B cell (primary cell): Measurements from ENCODE around the gene PNMA8C. TPM values are rescaled to one million over a fixed set of nuclear protein-coding genes. Genes with fewer than 3 reads are reported as not detected.
"Not testable (repeated sequence)": the region's sequence is repeated elsewhere in the genome, so short reads cannot be mapped to it uniquely, and the experiment has no call there.

ENCODE experiments used
- ATAC-seq: fragments of 200-7000 bp; cut with Tn5 transposase; one replicate; pipeline ENCODE4 v1.10.0; 2021; ENCODE audit warnings: low read depth, mild to moderate bottlenecking, moderate number of reproducible peaks, moderate library complexity
- CTCF ChIA-PET: fragments of 350-600 bp; sonication (Branson Sonifier 250); formaldehyde crosslinking; loops from one replicate; lab custom pipeline; 2021; ENCODE audit warnings: antibody characterized with exemption, inconsistent platforms; lab: Charles Lee
- POLR2A ChIA-PET: fragments of 350-600 bp; sonication (Branson Sonifier 250); formaldehyde crosslinking; loops from one replicate; lab custom pipeline; 2021; ENCODE audit warnings: antibody characterized with exemption; lab: Charles Lee
- DNase-seq: peaks from one replicate; pipeline ENCODE4 v3.0.0; 2013
- H2AFZ ChIP-seq: 2 replicates; pipeline ENCODE4 v1.6.1; 2012; ENCODE audit warnings: mild to moderate bottlenecking, low read depth, low read length; ENCODE audit not compliant: insufficient read depth, poor library complexity, severe bottlenecking
- H3K27ac ChIP-seq, 2 donors: 1 replicate in 1 of 2; 2 replicates in 1 of 2; pipeline ENCODE4 v1.5.1; 2012 to 2013; ENCODE audit warnings: low read length in 2 of 2, mild to moderate bottlenecking in 2 of 2, moderate library complexity in 1 of 2
- H3K27me3 ChIP-seq, 4 experiments: fragments of 200-600 bp in 1 of 4; sonication (generic) in 1 of 4; replicated peaks in 1 of 4; 1 replicate in 2 of 4; 2 replicates in 2 of 4; pipeline versions ENCODE4 v1.6.1 to v1.7.0; 2013 to 2016; ENCODE audit warnings: low read length in 3 of 4, mild to moderate bottlenecking in 2 of 4, mixed read lengths in 1 of 4, moderate library complexity in 1 of 4; ENCODE audit not compliant: insufficient read depth in 4 of 4, control insufficient read depth in 3 of 4; ENCODE audit errors: control extremely low read depth in 1 of 4
- H3K36me3 ChIP-seq, 2 experiments: replicated peaks in 1 of 2; 1 replicate in 1 of 2; 2 replicates in 1 of 2; pipeline versions ENCODE4 v1.6.1 to v1.7.1; 2013; ENCODE audit warnings: low read length in 1 of 2; ENCODE audit not compliant: insufficient read depth in 2 of 2, control insufficient read depth in 1 of 2; ENCODE audit errors: control extremely low read depth in 1 of 2, extremely low read depth in 1 of 2
- H3K4me1 ChIP-seq, 2 donors: fragments of 200-600 bp in 1 of 2; sonication (generic) in 1 of 2; 1 replicate in 1 of 2; 2 replicates in 1 of 2; pipeline versions ENCODE4 v1.5.1 to v1.6.1; 2013 to 2017; ENCODE audit warnings: low read length in 2 of 2; ENCODE audit not compliant: control insufficient read depth in 2 of 2, insufficient read depth in 2 of 2
- H3K4me2 ChIP-seq: replicated peaks from 2 replicates; pipeline ENCODE3; 2012; ENCODE audit warnings: mild to moderate bottlenecking, low read depth, low read length; ENCODE audit not compliant: poor library complexity, severe bottlenecking
- H3K4me3 ChIP-seq, 5 experiments: fragments of 200-600 bp in 1 of 5; sonication (generic) in 1 of 5; 1 replicate in 3 of 5; 2 replicates in 2 of 5; pipeline versions ENCODE4 v1.5.1 to v1.7.0; 2011 to 2016; ENCODE audit warnings: low read length in 4 of 5, mild to moderate bottlenecking in 4 of 5, low read depth in 2 of 5, control low read depth in 1 of 5, moderate library complexity in 1 of 5; ENCODE audit not compliant: insufficient read depth in 1 of 5; ENCODE audit errors: control extremely low read depth in 1 of 5, extremely low read depth in 1 of 5
- H3K79me2 ChIP-seq: fragments of 200-600 bp; sonication (generic); one replicate; pipeline ENCODE4 v1.6.0; 2016; ENCODE audit warnings: low read length; ENCODE audit not compliant: control insufficient read depth, insufficient read depth
- H3K9ac ChIP-seq: fragments of 200-600 bp; sonication (generic); 2 replicates; pipeline ENCODE4 v1.6.1; 2017; ENCODE audit warnings: mild to moderate bottlenecking, low read length, moderate library complexity
- H3K9me3 ChIP-seq, 3 donors: one replicate each; pipeline versions ENCODE4 v1.6.1 to v1.7.1; 2013; ENCODE audit warnings: low read length in 2 of 3; ENCODE audit not compliant: control insufficient read depth in 2 of 3, insufficient read depth in 1 of 3; ENCODE audit errors: control extremely low read depth in 1 of 3
- H4K20me1 ChIP-seq: 2 replicates; pipeline ENCODE4 v1.6.0; 2012; ENCODE audit warnings: mild to moderate bottlenecking, low read length; ENCODE audit not compliant: insufficient read depth, control insufficient read depth, poor library complexity, severe bottlenecking
- H3K27ac Mint-ChIP-seq: one replicate; pipeline ENCODE4 v1.8.0; 2021; ENCODE audit warnings: mixed read lengths
- H3K27me3 Mint-ChIP-seq: one replicate; pipeline ENCODE4 v1.8.0; 2021; ENCODE audit warnings: mixed read lengths
- H3K4me1 Mint-ChIP-seq: one replicate; pipeline ENCODE4 v1.8.0; 2021; ENCODE audit warnings: mixed read lengths
- H3K4me3 Mint-ChIP-seq: one replicate; pipeline ENCODE4 v1.8.0; 2021; ENCODE audit warnings: mixed read lengths
- H3K9me3 Mint-ChIP-seq: one replicate; pipeline ENCODE4 v1.8.0; 2022; ENCODE audit warnings: mixed read lengths; ENCODE audit not compliant: insufficient read depth
- EZH2 ChIP-seq: IDR thresholded peaks from 2 replicates; pipeline ENCODE4 v1.6.1; 2012; ENCODE audit warnings: borderline replicate concordance, low read depth, mild to moderate bottlenecking, moderate library complexity, low read length; ENCODE audit not compliant: insufficient read depth, poor library complexity, severe bottlenecking
- WGBS: methylation state at CpG from one replicate; pipeline ENCODE4 v1.1.5; 2013; ENCODE audit warnings: missing lambda C conversion rate; ENCODE audit not compliant: insufficient coverage; 5-methylcytosine and 5-hydroxymethylcytosine counted together
- intact Hi-C: fragments of 100-400 bp; cut with micrococcal nuclease; formaldehyde crosslinking; loops from one replicate; pipeline ENCODE4 v1.10.0; 2022
- polyA plus RNA-seq: library from polyadenylated mRNA; depleted of rRNA; stranded (reverse); fragments of >200 nt; gene quantifications from 2 replicates; pipeline ENCODE4 v1.2.3, GENCODE V29; 2012
- total RNA-seq, 2 donors: library from RNA; stranded (reverse); fragments of 120-200 nt in 1 of 2; gene quantifications; 1 replicate in 1 of 2; 2 replicates in 1 of 2; pipeline versions ENCODE4 v1.2.3 to v1.2.4, GENCODE V29; 2013 to 2022
- TF ChIP-seq, protein P1 (sequence below): fragments of 200-600 bp; IDR thresholded peaks from one replicate; pipeline ENCODE4 v1.8.0; 2022; ENCODE audit warnings: antibody characterized with exemption, mild to moderate bottlenecking

The PNMA8C gene
- total and polyA plus RNA-seq, 2 donors (not counting 1 experiment from before 2014, with no cell fraction given): not detected

DNA sequence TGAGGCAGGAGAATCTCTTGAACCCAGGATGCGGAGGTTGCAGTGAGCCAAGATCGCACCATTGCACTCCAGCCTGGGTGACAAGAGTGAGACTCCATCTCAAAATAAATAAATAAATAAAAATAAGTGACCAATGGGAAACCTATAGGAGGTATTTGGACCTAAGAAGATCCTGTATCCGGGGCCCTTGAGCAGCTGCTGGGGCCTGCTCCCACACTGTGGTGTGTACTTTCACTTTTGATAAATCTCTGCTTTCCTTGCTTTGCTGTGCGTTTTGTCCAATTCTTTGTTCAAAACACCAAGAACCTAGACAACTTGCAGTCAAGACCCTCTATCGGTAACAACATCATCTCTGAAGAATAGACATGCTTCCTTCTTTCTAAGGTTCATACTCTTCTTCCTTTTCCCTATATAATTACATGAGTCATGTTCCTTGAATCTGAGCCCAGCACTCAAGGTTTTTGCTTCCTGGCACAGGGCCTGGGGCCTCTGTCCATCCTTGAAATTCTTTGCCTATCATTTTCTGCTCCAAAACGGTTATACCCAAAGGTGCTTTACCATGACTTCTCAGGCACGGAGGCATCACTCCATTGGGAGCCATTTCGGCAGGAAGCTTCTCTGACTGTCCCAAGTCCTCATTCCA lies 14.2 kb upstream of the PNMA8C start:
- H2AFZ ChIP-seq: no peak overlapping the region
- no peak overlapping the region for H3K4me3 ChIP-seq
- no peak for TF ChIP-seq EZH2
- TF ChIP-seq, protein P1, sequence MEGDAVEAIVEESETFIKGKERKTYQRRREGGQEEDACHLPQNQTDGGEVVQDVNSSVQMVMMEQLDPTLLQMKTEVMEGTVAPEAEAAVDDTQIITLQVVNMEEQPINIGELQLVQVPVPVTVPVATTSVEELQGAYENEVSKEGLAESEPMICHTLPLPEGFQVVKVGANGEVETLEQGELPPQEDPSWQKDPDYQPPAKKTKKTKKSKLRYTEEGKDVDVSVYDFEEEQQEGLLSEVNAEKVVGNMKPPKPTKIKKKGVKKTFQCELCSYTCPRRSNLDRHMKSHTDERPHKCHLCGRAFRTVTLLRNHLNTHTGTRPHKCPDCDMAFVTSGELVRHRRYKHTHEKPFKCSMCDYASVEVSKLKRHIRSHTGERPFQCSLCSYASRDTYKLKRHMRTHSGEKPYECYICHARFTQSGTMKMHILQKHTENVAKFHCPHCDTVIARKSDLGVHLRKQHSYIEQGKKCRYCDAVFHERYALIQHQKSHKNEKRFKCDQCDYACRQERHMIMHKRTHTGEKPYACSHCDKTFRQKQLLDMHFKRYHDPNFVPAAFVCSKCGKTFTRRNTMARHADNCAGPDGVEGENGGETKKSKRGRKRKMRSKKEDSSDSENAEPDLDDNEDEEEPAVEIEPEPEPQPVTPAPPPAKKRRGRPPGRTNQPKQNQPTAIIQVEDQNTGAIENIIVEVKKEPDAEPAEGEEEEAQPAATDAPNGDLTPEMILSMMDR: no peak
- DNase-seq (no peak), ATAC-seq (no peak)
- no peaks in the 10 kb centered on the region for H3K4me1 ChIP-seq
- no peak overlapping the region for H3K27ac ChIP-seq
- Mint-ChIP-seq H3K4me1 (no peaks in the 10 kb centered on the region), H3K27ac (no peak overlapping the region), H3K9me3 (no peaks in the 10 kb centered on the region), H3K4me3 (no peak overlapping the region), H3K27me3 (peaks cover 9% of the 10 kb centered on the region)
- no peaks in the 10 kb centered on the region for H3K36me3 ChIP-seq
- H3K27me3 ChIP-seq: peaks cover 0 to 4% (median 0%) of the 10 kb centered on the region in 4 experiments
- no peaks in the 10 kb centered on the region for H4K20me1 ChIP-seq
- intact Hi-C loops: no loop called here
- 57% methylated on average over 4 of the region's 8 CpGs for WGBS
- no peaks in the 10 kb centered on the region for H3K9me3 ChIP-seq
- no peak overlapping the region for H3K9ac ChIP-seq
- POLR2A ChIA-PET: no interaction called here
- H3K4me2 ChIP-seq: no peak overlapping the region
- no peaks in the 10 kb centered on the region for H3K79me2 ChIP-seq
- CTCF ChIA-PET: no interaction called here

DNA sequence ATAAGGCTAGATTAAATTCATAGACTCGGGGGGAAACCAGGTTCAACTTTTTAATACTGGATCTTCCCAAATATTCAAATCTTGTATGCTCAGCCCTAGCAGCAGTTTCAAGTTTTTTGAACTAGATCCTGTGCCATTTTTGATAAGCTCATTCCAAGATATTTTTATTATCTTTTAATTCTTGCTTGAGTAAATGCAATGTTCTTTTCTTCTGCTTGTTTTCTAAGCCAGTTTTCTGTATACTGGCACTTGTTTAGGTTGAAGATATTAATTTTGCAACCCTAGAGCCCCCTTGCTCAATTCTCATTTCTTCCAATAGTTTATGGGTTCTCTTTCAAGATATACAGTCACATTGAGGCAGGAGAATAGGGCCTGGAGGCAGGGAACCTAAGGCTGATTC lies 13.1 kb upstream of the PNMA8C start:
- no peaks in the 10 kb centered on the region for H3K9me3 ChIP-seq
- peaks cover 0 to 5% (median 0%) of the 10 kb centered on the region in 4 experiments for H3K27me3 ChIP-seq
- H3K79me2 ChIP-seq: no peaks in the 10 kb centered on the region
- no peak for TF ChIP-seq EZH2
- TF ChIP-seq, protein P1: no peak
- Mint-ChIP-seq H3K4me3 (no peak overlapping the region), H3K4me1 (no peaks in the 10 kb centered on the region), H3K27ac (no peak overlapping the region), H3K9me3 (no peaks in the 10 kb centered on the region), H3K27me3 (peaks cover 9% of the 10 kb centered on the region)
- intact Hi-C loops: no loop called here
- no peak overlapping the region for H3K27ac ChIP-seq
- ChIA-PET CTCF (no interaction called here), POLR2A (no interaction called here)
- DNase-seq (no peak), ATAC-seq (no peak)
- H3K4me1 ChIP-seq: no peaks in the 10 kb centered on the region
- H4K20me1 ChIP-seq: no peaks in the 10 kb centered on the region
- no peak overlapping the region for H3K4me2 ChIP-seq
- no peaks in the 10 kb centered on the region for H3K36me3 ChIP-seq
- no peak overlapping the region for H2AFZ ChIP-seq
- WGBS: no CpG with 5 or more reads among the region's 1 CpG
- no peak overlapping the region for H3K4me3 ChIP-seq
- H3K9ac ChIP-seq: no peak overlapping the region

DNA sequence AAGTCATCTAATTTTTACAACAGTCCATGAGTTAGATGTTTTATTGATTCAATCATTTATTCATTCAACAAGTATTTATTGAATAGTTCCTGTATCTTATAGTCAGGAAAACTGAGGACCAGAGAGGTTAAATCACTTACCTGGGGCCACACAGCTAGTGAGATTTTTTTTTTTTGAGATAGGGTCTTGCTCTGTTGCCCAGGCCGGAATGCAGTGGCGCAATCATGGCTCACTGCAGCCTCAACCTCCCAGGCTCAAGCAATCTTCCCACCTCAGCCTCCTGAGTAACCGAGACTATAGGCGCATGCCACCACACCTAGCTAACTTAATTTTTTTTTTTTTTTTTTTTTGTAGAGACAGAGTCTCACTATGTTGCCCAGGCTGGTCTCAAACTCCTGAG lies 7.0 kb upstream of the PNMA8C start:
- H3K27me3 Mint-ChIP-seq: peaks cover 27% of the 10 kb centered on the region
- intact Hi-C loops, H3K4me2 ChIP-seq, H3K4me1 ChIP-seq, CTCF ChIA-PET, H3K9ac ChIP-seq, H3K27ac Mint-ChIP-seq, H3K9me3 Mint-ChIP-seq, H3K4me3 Mint-ChIP-seq, H4K20me1 ChIP-seq, H3K36me3 ChIP-seq, H3K79me2 ChIP-seq, H3K4me1 Mint-ChIP-seq, H3K27ac ChIP-seq, ATAC-seq, POLR2A ChIA-PET, H3K9me3 ChIP-seq, H2AFZ ChIP-seq, H3K4me3 ChIP-seq, DNase-seq: not testable (repeated sequence)
- H3K27me3 ChIP-seq: peaks cover 0 to 14% (median 2%) of the 10 kb centered on the region in 4 experiments
- no CpG with 5 or more reads among the region's 4 CpGs for WGBS
